ENCODE data around the gene ARHGDIG.

Gene ARHGDIG

DNA sequence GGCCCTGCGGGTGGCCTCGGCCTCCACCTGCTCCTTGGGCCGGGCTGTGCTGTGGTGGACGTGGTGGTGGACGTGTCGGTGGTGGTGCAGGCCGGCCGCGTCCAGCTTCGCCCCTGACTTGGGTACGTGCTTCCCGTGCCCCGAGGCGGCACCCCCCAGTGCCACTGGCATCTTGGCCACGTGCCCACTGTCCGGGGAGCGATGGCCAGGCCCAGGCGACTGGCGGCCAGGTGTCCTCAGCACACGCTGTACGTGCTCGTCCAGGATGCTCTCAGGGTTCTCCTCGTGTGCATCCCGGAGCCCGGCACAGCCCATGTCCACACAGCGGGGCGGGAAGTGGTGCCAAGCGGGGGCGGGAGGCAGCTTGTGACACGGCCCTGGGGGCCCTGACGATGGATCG is 17.4 kb downstream of the ARHGDIG start:
- TF ChIP-seq, protein P1, sequence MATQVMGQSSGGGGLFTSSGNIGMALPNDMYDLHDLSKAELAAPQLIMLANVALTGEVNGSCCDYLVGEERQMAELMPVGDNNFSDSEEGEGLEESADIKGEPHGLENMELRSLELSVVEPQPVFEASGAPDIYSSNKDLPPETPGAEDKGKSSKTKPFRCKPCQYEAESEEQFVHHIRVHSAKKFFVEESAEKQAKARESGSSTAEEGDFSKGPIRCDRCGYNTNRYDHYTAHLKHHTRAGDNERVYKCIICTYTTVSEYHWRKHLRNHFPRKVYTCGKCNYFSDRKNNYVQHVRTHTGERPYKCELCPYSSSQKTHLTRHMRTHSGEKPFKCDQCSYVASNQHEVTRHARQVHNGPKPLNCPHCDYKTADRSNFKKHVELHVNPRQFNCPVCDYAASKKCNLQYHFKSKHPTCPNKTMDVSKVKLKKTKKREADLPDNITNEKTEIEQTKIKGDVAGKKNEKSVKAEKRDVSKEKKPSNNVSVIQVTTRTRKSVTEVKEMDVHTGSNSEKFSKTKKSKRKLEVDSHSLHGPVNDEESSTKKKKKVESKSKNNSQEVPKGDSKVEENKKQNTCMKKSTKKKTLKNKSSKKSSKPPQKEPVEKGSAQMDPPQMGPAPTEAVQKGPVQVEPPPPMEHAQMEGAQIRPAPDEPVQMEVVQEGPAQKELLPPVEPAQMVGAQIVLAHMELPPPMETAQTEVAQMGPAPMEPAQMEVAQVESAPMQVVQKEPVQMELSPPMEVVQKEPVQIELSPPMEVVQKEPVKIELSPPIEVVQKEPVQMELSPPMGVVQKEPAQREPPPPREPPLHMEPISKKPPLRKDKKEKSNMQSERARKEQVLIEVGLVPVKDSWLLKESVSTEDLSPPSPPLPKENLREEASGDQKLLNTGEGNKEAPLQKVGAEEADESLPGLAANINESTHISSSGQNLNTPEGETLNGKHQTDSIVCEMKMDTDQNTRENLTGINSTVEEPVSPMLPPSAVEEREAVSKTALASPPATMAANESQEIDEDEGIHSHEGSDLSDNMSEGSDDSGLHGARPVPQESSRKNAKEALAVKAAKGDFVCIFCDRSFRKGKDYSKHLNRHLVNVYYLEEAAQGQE (IDR thresholded peaks at IDR 0.05; ENCODE audit: insufficient read depth in 1 of 2, low read depth in 2 of 2, low read length in 2 of 2), result no peak
- no peak for TF ChIP-seq POLR2AphosphoS5 (IDR thresholded peaks at IDR 0.05; ENCODE audit: low read depth, low read length)
- no peak for TF ChIP-seq SIN3A (IDR thresholded peaks at IDR 0.05; ENCODE audit: borderline replicate concordance, insufficient read depth, low read length)
- TF ChIP-seq FOXP2 (optimal IDR thresholded peaks at IDR 0.05; ENCODE audit: borderline replicate concordance, extremely low read depth, extremely low read length, insufficient read depth), result no peak
- TF ChIP-seq TAF1 (IDR thresholded peaks at IDR 0.05; ENCODE audit: borderline replicate concordance, insufficient read depth, low read length), result no peak

DNA sequence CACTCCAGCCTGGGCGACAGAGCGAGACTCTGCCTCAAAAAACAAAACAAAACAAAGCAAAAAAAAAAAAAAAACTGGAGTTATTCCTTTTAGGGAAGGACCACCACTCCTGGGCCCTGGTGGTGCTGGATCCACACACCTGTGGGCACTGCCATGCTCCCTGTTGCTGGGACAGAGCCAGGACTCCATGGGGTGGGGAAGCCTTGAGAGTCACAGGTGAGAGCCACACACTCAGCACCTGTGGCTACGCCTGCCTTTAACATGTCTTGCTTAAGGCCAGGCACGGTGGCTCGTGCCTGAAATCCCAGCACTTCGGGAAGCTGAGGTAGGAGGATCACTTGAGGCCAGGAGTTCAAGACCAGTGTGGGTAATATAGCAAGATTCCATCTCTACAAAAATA is 20.8 kb downstream of the ARHGDIG start:
- TF ChIP-seq, protein P1 (IDR thresholded peaks at IDR 0.05; ENCODE audit: insufficient read depth in 1 of 2, low read depth in 2 of 2, low read length in 2 of 2), result no peak
- TF ChIP-seq SIN3A (IDR thresholded peaks at IDR 0.05; ENCODE audit: borderline replicate concordance, insufficient read depth, low read length) (no peak), TAF1 (IDR thresholded peaks at IDR 0.05; ENCODE audit: borderline replicate concordance, insufficient read depth, low read length) (no peak), FOXP2 (optimal IDR thresholded peaks at IDR 0.05; ENCODE audit: borderline replicate concordance, extremely low read depth, extremely low read length, insufficient read depth) (no peak), POLR2AphosphoS5 (IDR thresholded peaks at IDR 0.05; ENCODE audit: low read depth, low read length) (no peak)

DNA sequence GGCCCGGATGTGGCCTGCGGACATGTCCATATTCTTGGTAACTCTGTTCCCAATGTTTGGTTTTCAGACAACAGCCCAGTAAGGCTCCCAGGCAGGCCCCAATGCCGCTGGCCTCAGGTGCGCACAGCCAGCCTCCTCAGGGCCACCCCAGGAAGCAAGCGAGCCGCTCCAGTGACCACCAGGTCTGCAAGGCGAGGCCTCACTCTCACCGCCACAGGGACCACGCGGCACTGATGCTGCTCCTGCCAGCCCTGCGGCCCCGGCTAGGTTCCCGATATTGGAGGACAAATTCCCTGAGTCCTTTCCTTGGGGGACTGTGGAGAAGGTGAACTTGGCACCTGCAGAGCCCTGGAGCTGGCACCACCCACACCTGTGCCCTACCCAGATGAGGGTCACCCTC is 21.6 kb downstream of the ARHGDIG start:
- TF ChIP-seq FOXP2 (optimal IDR thresholded peaks at IDR 0.05; ENCODE audit: borderline replicate concordance, extremely low read depth, extremely low read length, insufficient read depth) (no peak), POLR2AphosphoS5 (IDR thresholded peaks at IDR 0.05; ENCODE audit: low read depth, low read length) (no peak), TAF1 (IDR thresholded peaks at IDR 0.05; ENCODE audit: borderline replicate concordance, insufficient read depth, low read length) (no peak), SIN3A (IDR thresholded peaks at IDR 0.05; ENCODE audit: borderline replicate concordance, insufficient read depth, low read length) (no peak)
- TF ChIP-seq, protein P1 (IDR thresholded peaks at IDR 0.05; ENCODE audit: insufficient read depth in 1 of 2, low read depth in 2 of 2, low read length in 2 of 2), result no peak

DNA sequence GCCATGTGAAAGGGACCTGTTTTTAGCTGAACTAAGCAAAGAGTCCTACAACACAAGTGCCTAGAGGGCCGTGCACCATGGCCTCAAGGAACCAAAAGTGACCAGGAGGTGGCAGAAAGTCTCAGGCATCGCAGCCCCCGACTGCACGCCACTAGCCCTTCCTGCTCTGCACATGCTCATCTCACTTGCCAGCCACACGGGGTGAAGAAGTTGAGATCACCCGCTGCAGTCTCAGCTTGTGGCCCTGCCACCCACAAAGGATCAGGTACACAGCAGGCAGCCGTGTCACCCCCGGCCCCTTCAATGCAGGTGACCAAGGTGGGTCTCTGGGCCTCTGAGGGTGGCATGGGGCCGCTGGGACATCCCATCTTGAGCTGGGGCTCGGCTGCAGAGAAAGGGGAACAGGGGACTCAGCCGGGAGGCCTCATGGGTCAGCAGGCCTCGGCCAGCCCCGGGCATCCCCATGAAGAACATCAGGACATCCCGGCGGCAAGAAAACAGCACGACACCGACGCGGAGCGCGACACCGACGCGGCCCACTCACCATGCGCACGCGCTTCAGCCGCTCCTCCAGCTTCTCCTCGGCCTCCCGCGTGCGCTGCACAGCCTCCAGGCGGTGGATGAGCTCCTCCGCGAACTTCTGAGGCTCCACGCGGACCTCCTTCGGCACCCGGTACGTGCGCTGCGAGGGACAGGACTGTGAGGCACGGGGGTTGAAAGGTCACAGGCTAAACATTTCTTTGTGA is 23.5 kb downstream of the ARHGDIG start:
- TF ChIP-seq FOXP2 (optimal IDR thresholded peaks at IDR 0.05; ENCODE audit: borderline replicate concordance, extremely low read depth, extremely low read length, insufficient read depth) (no peak), TAF1 (IDR thresholded peaks at IDR 0.05; ENCODE audit: borderline replicate concordance, insufficient read depth, low read length) (no peak), SIN3A (IDR thresholded peaks at IDR 0.05; ENCODE audit: borderline replicate concordance, insufficient read depth, low read length) (no peak), POLR2AphosphoS5 (IDR thresholded peaks at IDR 0.05; ENCODE audit: low read depth, low read length) (no peak)
- TF ChIP-seq, protein P1 (IDR thresholded peaks at IDR 0.05; ENCODE audit: insufficient read depth in 1 of 2, low read depth in 2 of 2, low read length in 2 of 2), result no peak
